NCI-H2029 (cell line): ENCODE measurements around the gene PLEKHA4.
"Not testable (repeated sequence)": the region's sequence is repeated elsewhere in the genome, so short reads cannot be mapped to it uniquely, and the experiment has no call there.

Experiments used
- DNase-seq: peaks from one replicate; lab custom pipeline; 2025; lab: John Stamatoyannopoulos, UW

Gene PLEKHA4

DNA sequence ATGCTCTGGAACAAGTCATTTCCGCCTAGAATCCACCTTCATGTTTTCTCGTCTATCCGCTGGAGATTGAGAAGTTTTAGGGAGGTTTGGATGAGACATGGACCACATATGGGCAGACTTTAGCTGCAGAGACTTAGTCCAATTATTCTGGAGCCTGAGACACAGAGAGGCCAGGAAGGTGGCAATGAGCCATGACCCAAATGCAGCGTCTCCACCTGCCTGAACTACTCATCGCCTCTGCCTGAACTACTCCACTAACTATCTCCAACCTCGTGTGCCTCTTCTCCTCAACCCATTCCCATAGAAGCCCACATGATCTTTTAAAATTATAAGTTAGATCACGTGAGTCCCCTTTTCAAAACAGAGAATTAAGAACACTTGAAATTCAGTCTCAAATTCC lies 5.6 kb downstream of the PLEKHA4 start:
- no peak for DNase-seq

DNA sequence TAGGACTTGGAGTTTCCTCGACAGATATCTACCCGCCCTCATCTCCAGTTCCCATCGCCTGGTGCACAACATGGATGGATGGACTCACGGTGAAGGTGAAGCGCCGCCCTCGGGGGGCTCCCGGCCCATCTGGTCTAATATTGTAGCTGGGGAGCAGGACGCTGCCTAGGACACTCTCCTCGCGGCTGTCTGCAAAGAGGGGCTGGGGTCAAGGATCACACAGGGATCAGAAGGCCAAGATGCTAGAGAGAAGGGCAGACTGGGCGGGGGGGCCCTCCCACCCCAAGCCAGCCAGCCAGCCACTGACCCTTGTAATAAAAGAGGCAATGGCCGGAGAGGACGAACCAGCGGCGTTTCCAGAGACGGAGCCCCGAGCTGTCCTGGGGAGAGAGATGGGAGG lies 7.1 kb downstream of the PLEKHA4 start:
- DNase-seq = no peak

DNA sequence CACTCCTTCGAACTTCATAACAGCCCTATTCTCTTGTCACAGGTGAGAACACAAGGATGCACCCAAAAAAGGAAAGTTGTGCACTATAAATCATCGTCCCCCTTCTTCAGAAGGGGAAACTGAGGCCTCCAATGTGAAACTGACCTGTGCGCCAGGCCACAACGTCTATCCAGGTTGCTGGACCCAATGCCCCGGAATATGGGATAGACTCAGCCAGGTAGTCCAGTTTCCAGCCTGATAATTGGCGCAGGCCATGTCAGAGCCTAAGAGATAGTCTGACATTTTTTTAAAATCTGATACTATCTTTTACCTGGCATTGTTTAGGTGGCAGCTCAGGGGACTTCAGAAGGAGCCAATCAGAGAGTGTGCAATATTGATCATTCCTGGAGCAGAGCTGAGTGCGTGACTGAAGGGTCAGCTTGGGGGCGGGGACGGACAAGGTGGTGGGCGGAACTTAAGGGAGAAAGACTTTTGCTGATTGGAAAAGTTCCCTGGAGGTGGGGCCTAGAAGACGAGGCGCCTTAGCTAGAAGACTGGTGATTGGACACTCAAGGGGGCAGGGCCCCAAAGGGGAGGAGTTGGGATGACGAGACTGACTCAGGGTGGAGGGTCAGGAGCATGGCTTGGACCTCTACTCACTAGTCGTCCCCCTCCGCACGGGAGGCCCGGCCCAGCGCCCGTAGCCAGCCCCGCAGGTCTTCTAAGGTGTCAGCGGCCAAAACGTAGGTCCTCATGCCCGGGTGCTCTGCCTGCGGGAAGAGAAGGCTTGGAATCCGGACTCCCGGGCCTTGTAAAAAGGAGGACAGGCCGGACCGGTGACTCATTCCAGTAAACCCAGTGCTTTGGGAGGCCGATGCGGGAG lies 8.5 kb downstream of the PLEKHA4 start:
- no peak for DNase-seq

DNA sequence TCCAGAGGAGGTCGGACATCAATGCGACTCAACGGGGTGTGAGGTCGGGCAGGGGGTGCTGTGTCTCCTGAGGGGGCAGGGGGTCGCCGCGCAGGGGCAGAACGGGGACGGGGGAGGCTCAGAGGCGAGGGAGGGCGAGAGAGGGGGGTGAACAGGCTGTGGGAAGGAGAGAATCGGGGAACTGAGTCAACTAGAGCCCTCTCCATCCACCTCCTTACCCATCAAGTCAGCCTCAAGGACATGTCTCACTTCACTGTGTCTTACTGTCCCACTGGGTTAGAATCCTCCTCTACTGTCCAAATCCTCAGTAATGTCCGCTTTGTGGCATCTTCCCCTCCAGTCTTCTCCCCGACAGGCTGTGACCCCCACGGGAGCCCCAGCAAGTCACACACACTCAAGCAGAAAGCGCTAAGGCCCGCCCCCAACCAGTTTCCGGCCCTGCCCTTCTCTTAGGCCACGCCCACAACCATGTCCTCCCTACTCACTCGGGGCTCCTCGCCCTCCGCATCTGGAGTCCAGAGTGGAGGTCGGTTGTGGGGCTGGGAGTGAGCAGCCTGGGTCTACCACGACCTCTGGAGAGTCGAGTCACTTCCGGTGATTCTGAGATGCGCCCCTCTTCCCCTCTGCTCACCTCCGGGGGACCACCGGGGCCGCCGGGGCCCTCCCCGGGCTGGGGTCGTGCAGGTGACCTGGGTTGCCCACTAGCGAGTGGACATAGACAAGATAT lies 9.3 kb downstream of the PLEKHA4 start:
- DNase-seq = no peak

DNA sequence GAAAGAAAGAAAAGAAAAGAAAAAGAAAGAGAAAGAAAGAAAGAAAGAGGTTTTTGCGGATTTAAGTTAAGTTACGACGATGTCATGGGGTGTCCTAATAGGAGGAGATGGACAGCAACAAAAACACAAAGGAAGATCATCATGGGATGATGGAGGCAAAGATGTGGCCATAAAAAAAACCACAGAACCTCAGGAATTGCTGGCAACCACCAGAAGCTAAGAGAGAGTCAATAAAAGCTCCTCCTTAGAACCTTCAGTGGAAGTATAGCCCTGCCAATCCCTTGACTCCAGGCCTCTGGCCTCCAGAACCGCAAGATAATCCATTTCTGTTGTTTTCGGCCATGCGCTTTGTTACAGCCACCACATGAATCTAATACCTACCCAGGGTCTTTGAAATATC lies 11.5 kb downstream of the PLEKHA4 start:
- no peak for DNase-seq

DNA sequence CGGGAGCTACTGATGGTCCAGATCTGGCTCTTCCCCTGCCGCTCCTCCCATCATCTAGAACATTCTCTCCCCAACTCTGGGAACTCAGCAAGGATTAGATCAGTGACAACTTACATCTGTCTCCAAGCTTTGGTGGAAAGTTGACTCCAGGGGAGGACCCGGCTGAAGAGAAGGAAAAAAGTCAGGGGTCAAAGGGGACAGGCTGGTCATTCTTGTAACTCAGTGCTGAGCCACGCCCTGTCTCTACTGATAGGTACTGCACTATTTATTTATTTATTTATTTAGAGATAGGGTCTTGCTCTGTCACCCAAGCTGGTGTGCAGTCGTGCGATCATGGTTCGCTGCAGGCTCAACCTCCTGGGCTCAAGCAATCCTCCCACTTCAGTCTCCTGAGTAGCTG lies 14.3 kb downstream of the PLEKHA4 start:
- DNase-seq = no peak

DNA sequence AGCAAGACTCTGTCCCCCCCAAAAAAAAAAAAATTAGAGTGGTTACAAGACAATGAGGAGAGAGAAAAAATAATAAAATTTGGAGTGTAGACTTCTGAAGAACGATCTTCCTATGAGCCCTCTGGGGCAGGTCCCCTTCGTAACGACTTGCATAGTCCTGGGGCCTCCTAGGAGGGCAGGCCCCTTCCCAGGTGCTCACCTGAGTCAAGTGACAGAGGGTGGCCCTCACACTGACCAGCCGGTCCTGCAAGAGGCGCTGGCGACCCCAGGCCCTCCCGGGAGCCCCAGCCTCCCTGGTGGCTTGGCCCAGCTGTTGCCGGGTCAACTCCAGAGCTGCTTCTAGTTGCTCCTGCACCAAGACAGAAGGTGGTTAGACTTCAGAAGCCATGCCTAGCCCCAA lies 14.9 kb downstream of the PLEKHA4 start:
- no peak for DNase-seq

DNA sequence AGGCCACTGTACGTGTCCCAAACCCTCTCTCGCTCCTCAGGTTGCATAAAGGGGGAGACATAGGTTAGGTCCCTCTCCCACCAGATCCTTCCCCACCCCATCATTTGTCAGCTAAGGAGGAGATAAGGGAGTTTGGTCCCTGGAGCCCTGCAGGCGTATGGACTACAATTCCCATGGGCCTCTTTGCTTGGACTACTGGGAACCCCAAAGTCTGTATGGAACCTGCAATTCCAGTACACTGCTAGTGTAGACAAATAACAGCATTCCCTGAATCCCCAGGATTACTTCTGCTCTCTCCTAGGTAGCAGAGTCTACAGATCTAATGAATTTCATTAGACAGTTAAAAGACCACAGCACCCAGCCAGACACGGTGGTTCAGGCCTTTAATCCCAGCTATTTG lies 16.1 kb downstream of the PLEKHA4 start:
- DNase-seq = no peak

DNA sequence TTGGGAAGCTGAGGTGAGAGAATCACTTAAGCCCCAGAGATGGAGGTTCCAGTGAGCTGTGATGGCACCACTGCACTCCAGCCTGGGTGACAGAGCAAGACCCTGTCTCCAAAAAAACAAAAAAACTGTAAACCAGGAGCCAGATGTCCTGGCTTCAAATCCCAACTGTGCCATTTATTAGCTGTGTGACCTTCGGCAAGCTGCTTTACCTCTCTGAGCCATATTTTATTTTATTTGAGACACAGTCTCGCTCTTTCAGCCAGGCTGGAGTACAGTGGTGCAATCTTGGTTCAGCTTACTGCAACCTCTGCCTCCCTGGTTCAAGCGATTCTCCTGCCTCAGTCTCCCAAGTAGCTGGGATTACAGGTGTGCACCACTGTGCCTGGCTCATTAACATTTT lies 21.8 kb downstream of the PLEKHA4 start:
- DNase-seq = not testable (repeated sequence)

DNA sequence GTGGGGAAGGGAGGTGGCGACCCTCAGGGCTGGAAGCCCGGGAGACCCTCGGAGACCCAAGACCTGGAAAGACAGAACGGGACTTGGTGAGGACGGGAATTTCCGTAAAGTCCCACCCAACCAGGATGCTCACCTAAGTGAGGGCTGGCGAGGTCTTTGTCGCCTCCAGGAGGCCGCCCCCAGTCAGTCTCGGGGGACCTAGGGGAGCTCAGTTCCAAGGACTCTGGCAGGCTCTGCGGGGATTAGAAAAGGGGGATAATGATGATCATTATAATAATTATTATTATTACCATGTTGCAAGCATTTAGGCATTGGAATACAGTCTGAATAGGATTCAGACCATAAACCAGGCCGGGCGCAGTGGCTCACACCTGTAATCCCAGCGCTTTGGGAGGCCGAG lies 23.0 kb downstream of the PLEKHA4 start:
- DNase-seq = no peak

DNA sequence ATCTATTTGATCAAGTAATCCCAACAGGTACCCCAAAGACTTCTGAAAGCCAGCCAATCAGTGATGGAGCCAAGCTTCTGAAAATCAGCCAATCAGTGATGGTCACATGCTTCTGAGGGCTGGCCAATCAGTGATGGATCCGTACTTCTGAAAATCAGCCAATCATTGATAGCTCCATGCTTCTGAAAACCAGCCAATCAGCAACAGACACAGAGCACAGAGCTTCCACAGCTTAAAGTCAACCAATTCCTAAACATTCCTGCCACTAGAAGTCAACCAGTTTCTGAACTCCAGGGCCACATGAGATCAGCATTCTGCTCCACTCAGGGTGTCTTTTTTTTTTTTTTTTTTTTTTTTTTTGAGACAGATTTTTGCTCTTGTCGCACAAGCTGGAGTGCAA lies 23.9 kb downstream of the PLEKHA4 start:
- no peak for DNase-seq

DNA sequence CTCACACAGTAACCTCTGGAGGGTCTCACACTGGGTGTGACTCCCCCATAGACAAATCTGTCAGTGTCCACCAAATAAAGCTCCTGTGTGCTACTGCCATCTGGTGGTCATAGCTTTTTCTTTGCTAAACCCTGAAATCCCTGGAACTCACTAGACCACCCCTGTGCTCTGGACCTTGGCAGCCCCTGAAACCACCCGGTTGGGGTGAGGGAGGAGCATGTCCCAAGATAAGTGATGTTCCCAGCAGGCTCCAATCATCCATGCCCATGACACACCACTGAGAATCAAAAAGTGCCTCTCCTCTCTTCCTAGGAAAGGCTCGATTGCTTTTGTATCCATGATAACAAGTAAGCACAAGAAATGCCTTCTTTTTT lies 25.6 kb downstream of the PLEKHA4 start:
- peak; percentile 42 for DNase-seq

DNA sequence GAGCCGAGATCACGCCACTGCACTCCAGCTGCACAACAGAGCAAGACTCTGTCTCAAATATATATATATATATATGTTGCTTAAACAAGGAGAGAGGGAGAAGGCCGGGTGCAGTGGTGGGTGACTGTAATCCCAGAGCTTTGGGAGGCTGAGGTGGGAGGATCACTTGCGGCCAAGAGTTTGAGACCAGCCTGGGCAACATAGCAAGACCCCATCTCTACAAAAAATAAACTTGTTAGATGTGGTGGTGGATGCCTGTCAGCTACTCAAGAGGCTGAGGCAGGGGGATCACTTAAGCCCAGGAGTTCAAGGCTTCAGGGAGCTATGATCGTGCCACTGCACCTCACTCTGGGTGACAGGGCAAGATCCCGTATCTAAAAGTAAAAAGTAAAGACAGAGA lies 26.8 kb downstream of the PLEKHA4 start:
- DNase-seq = no peak

DNA sequence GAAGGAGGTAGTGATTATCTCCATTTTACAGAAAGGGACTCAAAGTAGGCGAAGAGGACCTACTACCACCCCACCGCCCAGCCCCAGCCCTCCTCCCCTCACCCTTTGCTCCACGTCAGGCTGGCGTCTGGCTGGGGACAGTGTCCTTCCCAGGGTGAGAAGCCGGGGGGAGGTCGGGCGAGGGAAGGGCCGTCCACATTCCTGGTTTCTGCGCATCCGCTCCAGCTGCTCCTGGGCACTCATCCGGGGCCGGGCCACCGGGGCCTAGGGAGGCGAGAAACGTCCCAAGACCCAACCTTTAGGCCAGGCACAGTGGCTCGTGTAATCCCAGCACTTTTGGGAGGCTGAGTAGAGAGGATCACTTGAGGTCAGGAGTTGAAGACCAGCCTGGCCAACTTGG lies 27.4 kb downstream of the PLEKHA4 start:
- no peak for DNase-seq

DNA sequence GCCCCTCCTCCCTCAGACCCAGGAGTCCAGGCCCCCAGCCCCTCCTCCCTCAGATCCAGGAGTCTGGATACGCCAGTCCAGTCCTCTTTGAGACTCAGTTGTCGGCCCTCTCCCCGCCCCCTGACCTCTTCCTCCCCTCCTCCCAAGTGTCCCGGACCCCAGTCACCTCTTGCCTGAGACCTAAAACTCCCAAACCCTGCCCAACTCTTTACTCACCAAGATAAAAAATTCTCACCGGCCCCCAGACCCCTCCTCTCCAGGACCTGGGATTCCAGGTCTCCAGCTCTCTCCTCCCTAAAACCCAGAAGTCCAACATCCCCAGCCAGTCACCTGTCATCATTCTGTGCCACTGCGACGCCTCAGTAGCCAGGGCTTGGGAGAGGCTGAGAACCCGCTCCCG lies 30.7 kb downstream of the PLEKHA4 start:
- no peak for DNase-seq

DNA sequence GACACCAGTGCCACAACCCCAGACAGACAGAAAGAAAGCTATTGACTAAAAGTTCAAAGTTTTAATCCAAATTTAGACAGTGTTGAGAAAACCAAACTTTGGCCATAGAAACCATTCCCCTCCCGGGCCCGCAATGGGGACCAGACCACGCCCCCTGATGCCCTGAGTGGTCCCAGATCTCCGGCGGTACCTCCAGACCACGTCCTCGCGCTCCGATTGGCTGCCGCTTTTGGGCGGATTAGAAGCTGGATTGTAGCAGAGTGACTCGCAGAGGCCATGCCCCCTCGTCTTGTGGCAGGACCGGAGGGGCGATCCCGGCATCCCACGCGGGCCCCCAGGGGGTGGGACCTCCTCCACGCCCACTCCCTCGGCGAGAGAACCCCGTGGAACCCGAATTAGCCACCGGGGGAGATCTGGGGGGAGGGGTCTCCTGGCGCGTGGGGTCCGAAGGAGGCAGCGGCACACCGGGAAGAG lies 31.3 kb downstream of the PLEKHA4 start:
- DNase-seq = no peak

DNA sequence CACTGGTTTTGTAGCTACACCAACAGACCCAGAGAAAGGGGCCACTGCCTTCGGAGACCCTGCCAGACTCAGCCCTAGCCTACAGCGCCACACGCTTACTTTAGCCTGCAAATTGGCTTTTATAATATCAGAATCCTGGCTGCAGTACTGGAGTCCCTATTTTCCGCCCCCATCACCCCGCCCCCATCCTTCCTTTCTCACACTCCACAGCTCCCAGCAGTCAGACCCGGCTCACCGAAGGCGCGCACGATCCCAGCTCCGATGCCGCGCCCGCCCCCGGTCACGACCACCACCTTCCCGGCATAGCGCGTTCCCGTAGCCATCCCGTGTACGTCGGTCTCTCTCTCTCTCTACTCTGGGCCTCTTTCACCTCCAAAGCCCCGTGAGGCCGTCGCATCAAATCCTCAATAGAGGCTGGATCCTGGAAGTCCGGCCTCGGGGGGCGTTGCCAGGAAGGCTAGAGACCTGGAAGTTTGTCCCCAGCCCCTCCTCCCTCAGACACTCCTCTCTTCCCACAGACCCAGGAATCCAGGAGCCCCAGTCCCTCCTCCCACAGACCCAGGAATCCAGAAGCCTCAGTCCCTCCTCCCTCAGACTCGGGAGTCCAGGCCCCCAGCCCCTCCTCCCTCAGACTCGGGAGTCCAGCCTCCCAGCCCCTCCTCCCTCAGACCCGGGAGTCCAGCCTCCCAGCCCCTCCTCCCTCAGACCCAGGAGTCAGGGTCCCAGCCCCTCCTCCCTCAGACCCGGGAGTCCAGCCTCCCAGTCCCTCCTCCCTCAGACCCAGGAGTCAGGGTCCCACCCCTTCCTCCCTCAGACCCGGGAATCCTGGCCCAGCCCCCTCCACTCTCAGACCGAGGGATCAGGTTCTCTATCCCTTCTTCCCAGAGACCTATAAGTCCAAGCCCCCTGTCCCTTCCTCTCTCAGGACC lies 32.1 kb downstream of the PLEKHA4 start, which contains the start of gene HSD17B14:
TSS of gene HSD17B14 (minus strand) at position 403 of the 929 bp plus-strand sequence. CDS start at position 323, 80 bp downstream.
- DNase-seq = no peak

DNA sequence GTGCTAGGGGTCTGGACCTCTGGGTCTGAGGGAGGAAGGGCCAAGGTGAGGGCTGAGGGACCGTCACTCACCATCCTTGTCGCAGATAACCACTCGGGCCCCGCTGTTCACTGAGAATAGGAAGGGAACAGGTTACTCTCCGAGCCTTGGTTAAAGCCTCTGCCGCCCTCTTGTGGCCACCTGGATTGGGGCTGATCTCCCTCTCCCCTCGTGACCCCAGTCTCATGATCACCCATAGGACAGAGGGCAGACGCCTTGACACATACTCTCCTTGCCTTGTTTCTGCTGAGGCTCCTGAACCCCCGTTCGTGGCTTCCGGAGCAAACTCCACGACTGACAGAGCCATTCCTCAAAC lies 32.7 kb downstream of the PLEKHA4 start:
- DNase-seq = peak; percentile 83

DNA sequence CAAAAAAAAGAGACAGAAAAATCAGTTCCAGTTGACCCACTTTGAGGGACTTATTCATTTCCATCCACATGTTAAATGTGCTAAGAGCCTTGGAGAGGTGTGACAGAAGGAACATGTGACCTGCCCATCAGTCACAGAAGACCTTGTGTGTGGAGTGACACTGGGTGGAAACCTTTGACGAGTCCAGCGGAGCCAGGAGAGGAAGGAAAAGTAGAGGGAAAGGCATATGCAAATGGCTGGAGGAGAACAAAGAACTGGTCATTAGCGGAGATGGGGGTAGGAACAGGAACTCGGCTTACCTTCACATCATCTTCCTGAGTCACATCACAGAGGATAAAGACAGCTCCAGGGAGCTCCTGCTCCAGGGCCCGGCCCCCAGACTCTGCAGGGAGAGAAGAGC lies 34.4 kb downstream of the PLEKHA4 start:
- DNase-seq = no peak

DNA sequence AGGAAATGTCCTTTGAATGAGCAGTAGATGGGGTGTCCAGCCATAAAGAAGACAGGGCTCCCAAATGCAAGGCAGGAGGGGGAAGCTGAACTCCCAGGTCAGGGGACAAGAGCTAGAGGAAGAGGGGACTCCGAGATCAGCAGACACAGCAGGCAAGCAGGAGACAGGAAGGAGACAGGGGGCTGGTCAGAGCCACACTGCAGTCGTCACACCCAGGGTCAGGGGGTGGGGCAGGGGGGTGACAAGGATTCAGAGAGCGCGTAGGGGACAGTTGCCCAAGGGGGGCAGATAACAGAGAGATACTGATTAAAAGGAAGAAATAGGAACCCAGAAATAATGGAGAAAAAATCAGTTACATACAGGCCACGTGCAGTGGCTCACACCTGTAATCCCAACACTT lies 35.4 kb downstream of the PLEKHA4 start:
- no peak for DNase-seq

DNA sequence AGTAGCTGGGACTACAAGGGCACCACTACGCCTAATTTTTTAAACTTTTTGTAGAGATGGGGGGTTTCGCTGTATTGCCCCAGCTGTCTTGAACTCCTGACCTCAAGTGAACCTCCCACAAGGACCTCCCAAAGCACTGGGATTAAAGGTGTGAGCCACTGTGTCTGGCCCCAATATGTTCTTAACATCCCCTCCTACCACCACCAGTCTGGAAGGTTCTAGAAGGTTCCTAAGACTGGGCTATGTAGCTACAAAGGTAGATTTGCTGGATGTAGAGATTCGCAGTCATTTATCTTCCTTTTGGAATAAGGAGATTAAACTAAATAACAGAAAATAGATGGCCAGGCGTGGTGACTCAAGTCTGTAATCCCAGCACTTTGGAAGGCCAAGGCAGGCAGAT lies 37.5 kb downstream of the PLEKHA4 start:
- DNase-seq = no peak

DNA sequence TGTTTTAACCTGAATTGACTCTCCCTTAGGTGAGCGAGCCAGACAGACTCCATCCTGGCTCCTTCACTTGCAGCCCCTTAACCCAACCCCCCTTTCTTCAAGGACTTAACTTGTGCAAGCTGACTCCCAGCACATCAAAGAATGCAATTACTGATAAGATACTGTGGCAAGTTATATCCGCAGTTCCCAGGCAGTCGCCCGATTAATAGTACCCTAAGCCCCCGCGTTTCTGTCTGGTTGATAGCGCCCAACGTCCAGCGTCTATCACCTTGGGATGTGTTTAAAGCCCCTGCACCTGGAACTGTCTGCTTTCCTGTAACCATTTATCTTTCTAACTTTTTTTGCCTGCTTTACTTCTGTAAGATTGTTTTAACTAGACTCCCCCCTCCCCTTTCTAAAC lies 38.3 kb downstream of the PLEKHA4 start:
- no peak for DNase-seq
